ENCODE measurements around the gene SLC24A3.

The SLC24A3 gene

DNA sequence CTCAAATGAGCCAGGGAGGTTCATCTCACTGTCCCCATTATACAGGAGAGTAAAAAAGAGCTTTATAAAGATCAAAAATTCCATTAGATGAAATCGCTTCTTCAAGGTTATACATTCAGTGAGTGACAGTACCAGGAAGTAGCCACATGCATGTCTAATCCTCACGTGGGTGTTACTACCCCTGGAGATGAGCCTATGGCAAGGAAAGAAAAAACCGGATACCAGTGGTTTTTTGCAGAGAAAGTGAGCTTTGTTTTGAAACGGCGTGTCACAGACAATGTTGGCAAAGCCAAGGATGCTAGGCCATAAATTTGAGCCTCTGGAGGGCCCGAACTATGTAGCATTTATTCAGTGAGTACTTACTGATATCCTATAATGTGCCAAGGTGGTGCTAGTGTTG is 330.7 kb downstream of the SLC24A3 start:
- no peak overlapping the region for H3K27ac ChIP-seq
- TF ChIP-seq, protein P1, sequence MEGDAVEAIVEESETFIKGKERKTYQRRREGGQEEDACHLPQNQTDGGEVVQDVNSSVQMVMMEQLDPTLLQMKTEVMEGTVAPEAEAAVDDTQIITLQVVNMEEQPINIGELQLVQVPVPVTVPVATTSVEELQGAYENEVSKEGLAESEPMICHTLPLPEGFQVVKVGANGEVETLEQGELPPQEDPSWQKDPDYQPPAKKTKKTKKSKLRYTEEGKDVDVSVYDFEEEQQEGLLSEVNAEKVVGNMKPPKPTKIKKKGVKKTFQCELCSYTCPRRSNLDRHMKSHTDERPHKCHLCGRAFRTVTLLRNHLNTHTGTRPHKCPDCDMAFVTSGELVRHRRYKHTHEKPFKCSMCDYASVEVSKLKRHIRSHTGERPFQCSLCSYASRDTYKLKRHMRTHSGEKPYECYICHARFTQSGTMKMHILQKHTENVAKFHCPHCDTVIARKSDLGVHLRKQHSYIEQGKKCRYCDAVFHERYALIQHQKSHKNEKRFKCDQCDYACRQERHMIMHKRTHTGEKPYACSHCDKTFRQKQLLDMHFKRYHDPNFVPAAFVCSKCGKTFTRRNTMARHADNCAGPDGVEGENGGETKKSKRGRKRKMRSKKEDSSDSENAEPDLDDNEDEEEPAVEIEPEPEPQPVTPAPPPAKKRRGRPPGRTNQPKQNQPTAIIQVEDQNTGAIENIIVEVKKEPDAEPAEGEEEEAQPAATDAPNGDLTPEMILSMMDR (IDR thresholded peaks at IDR 0.05), result no peak
- TF ChIP-seq ZFX (IDR thresholded peaks at IDR 0.05; ENCODE audit: borderline replicate concordance), result no peak

DNA sequence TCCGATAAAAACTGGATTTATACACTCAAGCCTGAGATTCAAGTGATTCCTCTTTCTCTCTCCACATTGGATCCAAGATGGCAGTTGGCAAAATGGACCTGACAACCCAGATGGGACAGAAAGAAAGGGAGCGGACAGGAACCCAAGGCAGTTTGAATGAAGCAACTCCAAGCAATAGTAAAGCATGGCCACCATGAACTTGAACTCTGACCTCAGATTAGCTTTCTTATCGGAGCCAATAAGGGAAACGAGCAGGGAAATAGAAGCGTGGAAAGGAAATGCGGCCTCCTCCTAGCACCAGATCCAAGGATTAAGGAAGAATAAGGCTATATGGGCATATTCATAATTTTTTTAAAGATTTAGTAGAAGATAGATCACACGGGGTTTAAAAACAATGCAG is 332.2 kb downstream of the SLC24A3 start:
- no peak overlapping the region for H3K27ac ChIP-seq

DNA sequence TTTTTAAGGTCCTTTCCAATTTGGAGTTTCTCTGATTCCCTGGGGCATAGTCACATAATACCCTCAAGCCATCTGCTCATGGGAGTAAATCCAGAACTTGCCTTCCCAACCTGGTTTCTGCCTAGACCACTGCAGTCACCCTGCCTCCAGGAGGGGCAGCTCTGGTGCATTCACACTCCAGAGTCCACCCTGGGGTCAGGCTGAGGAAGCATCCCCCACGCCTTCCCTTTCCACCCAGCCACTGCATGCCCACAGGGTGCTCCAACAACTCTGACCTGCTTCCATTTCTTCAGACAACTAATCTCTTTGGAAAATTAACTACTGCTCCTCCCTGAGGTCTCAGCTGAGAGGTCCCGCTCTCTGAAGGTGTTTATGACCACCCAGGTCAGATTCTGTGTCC is 334.2 kb downstream of the SLC24A3 start:
- TF ChIP-seq, protein P1 (IDR thresholded peaks at IDR 0.05), result no peak
- no peak for TF ChIP-seq ZFX (IDR thresholded peaks at IDR 0.05; ENCODE audit: borderline replicate concordance)

More for the DNA sequence above, 332.2 kb downstream of the SLC24A3 start:
- TF ChIP-seq, protein P1 (IDR thresholded peaks at IDR 0.05), result no peak

DNA sequence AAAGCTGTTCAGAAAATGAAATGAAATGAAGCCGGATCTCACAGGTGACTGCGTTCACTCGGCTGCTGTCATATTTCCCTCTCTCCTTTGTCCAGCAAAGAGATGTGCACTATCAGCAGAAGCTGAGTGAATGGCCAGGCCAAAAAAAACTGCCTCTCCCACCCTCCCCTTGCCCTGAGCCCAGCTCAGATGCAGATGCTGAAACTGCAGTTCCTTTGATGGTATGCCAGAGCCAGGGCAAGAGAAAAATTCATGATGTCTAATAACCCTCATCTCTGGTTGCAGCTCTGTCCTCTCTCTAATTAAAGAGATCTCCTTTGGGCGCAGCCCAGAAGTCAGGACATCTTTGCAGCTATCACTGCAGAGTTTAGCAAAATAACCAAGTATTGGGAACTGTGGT is 335.1 kb downstream of the SLC24A3 start:
- H3K27ac ChIP-seq, result no peak overlapping the region
- no peak for TF ChIP-seq ZFX (IDR thresholded peaks at IDR 0.05; ENCODE audit: borderline replicate concordance)
- TF ChIP-seq, protein P1 (IDR thresholded peaks at IDR 0.05), result no peak

More for the DNA sequence above, 334.2 kb downstream of the SLC24A3 start:
- no peak overlapping the region for H3K27ac ChIP-seq

DNA sequence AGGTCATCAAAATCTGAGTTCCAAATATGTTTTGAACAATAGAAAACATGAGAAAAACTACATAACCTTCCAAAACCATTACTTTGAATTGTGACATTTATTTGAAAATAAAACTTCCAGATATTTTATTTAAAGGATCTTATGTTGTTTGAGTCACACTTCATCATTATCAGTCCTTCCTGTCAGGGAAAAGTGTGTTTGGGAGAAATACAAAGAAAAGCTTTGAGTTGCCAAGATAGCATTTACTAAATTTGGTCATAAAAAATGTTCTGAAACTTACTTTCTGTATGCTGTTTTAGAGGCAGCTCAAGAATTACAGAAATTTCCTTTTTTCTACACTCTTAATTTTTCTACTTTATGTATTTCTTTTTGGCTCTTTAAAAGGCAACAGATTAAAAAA is 337.5 kb downstream of the SLC24A3 start:
- no peak overlapping the region for H3K27ac ChIP-seq
- TF ChIP-seq, protein P1 (IDR thresholded peaks at IDR 0.05), result no peak
- no peak for TF ChIP-seq ZFX (IDR thresholded peaks at IDR 0.05; ENCODE audit: borderline replicate concordance)

DNA sequence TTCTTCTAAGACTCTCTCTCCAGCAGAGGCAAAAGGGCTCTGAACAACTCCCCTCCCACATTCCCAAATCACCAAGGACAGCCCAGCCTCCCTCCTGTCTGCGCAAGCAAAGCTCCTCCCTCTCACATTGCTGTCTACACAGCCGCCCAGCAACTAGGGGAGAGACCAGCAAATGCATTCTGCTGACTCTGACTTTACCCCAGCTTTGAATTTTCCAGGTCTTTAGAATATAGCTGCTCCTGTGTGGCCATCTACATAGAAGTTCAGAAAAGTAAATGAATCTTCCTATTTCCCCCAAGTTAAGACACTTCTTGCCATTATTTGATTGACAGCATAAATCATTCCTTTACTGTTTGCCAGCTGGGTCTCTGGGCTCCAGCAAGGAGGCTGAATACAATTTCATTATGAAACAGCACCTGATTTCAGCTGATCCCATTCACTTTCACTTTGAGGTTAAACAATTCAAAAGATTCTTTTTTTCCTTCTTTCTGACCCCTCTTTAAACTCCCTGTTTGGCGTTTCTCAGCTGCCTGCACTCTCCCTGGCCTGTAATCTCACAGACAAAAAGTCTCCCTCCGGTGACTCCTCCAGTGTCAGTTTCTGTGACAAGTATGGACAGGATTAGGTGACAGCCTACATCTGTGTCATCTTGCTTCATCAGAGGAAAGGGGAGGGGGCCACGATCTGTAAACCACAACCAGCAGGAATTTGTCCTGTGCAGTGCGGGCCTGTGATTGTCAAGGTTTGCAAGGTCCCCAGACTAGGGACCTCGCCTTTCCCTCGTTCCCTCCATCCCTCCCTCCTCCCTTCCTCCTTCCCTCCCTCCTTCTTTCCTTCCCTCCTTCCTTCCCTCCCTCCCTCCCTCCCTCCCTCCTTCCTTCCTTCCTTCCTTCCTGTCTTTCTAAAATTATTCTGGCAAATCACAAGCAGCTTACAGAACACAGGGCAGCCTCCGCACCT is 340.1 kb downstream of the SLC24A3 start:
- no peak overlapping the region for H3K27ac ChIP-seq
- no peak for TF ChIP-seq ZFX (IDR thresholded peaks at IDR 0.05; ENCODE audit: borderline replicate concordance)
- TF ChIP-seq, protein P1 (IDR thresholded peaks at IDR 0.05), result no peak

DNA sequence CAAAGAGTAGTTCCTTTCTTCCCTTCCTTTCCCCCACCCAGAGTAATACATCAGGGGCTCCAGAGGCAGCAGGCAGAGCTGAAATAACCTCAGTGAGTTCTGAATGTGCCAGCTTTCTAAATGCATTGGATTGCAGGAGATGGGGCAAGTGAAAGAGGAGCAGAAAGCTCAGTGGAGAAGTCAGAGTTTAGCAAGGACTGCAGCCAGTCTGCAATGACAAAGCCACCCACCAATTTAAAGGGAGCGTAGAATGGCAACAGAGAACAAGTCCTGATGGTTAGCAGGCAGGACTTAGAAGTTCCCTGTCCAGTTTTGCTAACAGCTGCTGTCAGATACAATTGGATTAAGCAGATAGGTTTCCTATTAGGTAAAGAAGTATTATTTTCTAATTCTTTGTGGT is 342.2 kb downstream of the SLC24A3 start:
- TF ChIP-seq, protein P1 (IDR thresholded peaks at IDR 0.05), result no peak
- no peak for TF ChIP-seq ZFX (IDR thresholded peaks at IDR 0.05; ENCODE audit: borderline replicate concordance)

More for the DNA sequence above, 342.2 kb downstream of the SLC24A3 start:
- no peak overlapping the region for H3K27ac ChIP-seq
